Ramos (cell line): ENCODE results near the gene EIF4G3.

ENCODE experiments used
- in situ Hi-C: fragments of 300-500 bp; cut with MboI; formaldehyde crosslinking; loops from one replicate; pipeline ENCODE4 v1.14.3; 2022; ENCODE audit warnings: low sequenced_read_pairs; ENCODE audit not compliant: unreplicated experiment

EIF4G3 gene

GRCh38 chr1:20787840-20788795 is 388.6 kb downstream of the EIF4G3 start:
- in situ Hi-C loops, result no loop called here

- in situ Hi-C loops, result no loop called here
Observed at GRCh38 chr1:20787029-20787839, 389.5 kb downstream of the EIF4G3 start, which contains the start of gene HP1BP3. HP1BP3 (minus strand) TSS chr1:20787307; CDS start chr1:20780440, 6,867 bp downstream.

DNA sequence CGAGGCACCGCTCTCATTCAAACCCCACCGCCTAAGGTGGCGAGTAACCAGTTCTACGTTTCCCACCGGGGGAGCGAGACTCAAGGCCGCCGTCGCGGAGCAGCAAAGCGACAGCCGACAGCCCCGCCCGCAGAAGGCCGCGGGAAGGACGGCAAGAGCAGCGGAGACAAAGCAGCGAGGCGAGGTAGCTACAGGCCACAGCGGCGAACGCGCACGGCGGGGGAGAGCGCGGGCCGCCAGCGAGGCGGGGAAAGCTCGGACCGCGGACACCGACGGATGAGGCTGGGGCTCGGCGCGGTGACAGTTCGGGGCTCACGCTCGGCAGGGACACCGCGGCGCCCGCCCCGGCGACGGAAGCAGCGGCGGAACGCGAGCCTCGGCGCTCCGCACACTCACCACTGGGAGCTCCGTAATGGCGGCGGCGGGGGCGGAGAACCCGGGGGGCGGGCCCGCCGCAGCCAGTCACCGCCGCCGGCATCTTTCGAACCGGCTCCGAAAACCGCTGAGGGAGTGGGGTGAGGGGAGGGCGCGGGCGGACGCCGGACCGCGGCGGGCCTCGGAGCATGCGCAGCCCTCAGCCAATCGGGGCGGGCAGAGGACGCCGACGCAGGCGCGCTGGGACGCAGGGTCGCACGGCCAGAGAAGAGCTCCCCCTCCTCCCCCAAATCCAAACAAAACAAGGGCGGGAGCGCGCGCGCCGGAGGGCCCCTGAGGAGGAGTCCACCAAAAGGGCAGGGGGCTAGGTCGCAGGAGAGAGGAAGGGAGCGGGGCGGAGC is 390.3 kb downstream of the EIF4G3 start:
- in situ Hi-C loops, result no loop called here

DNA sequence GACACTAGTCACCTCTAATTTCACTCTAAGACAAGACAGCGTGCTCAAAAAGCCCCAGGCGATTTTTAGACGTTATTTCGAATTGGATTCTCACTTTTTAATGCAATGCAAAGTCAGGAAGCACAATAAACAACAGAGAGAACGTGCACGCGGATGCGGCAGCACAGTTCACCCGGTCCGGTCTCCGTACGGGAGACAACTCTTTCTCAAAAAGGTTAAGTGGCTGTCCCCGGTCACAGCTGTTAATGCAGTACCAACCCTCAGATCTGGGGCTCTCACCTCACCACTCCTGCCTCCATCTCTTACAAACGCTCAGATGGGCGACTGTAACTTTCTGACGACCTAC is 390.8 kb downstream of the EIF4G3 start:
- in situ Hi-C loops, result no loop called here

GRCh38 chr1:20775700-20776099 is 401.0 kb downstream of the EIF4G3 start:
- in situ Hi-C loops, result no loop called here

- in situ Hi-C loops, result no loop called here
Observed at GRCh38 chr1:20771780-20772179, 404.9 kb downstream of the EIF4G3 start.

GRCh38 chr1:20770314-20771087 is 406.2 kb downstream of the EIF4G3 start:
- in situ Hi-C loops, result no loop called here

DNA sequence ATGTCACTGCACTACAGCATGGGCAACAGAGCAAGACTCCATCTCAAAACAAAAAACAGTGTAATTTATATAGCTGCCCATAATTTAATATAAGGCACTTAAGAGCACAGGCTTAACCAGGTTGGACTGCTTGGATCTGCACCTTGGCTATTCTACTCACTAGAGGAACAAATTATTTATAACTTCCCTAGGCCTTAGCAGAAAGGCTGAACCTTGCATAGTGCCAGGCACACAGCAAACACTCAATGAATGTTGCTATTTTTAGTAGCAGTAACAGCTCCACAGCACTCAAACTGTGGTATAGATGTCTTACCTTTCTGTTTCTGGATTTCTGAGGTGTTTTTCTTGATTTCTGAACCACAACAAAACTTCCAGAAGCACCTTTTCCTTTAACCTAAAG is 409.4 kb downstream of the EIF4G3 start:
- in situ Hi-C loops, result no loop called here

DNA sequence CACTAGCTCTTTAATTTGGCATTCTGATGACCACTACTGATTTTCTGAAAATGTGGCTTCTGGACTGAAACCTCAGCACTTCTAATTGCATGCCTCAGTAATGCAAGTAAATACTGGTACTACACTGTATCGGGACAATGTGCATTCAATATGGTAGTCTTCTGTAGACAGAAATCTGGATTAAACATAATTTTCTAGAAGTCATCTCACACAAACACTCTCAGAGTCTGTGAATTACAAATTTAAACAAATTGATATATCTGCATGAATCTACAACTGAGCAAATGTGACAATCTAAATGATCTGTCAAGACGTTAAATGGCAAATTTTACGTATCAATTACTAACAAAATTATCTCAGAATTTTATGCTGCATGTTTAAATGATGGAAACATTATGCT is 413.3 kb downstream of the EIF4G3 start:
- in situ Hi-C loops, result no loop called here

DNA sequence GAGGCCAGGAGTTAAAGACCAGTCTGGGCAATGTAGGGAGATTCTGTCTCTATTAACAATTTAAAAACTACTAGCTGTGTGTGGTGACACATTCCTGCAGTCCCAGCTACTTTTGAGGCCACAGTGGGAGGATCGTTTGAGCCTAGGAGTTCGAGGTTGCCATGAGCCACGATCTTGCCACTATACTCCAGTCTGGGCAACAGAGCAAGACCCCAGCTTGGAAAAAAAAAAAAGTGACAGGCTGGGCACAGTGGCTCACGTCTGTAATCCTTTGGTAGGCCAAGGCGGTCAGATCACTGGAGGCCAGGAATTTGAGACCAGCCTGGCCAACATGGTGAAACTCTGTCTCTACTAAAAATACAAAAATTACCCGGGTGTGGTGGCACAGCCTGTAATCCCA is 416.4 kb downstream of the EIF4G3 start:
- in situ Hi-C loops, result no loop called here
